ENCODE results near the gene TNFRSF4. TPM values are rescaled to one million over a fixed set of nuclear protein-coding genes. Genes with fewer than 3 reads are reported as not detected.

TNFRSF4 gene
- polyA plus RNA-seq, 5 donors = 2.0 to 5.8 (median 4.1) TPM

DNA sequence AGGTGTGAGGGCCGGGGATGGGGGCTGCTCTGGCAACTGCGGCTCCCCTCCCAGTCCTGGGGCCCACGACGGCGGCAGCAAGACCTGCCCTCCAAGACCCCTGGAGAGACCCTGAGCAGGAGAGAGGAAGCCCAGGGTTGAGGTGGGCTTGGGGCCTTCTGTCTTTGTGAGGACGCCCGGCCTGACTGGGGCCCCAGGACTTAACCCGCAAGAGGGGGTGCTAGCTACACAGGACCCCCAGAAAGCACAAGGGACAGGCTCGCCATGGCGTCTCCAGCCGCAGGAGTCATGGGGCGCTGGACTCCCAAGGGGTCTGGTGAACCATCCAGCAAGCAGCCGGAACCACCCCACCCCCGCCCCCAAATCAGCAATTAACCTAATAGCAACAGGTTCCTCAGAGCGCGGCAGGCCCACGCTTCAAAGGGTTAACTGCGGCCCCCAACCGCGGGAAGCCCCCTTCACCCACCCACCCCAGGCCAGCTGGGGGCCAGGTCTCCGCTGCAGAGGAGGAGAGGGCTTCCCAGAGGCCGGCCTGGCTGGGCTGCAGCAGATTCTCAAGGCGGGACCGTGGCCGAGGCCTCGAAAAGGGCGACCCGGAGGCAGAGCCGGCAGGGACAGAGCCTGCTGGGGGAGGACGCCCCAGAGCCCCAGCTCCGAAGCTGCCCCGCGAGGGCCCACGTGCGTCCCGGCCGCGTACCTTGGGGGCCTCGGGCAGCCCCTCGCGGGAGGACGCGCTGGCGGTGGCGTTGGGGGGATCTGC lies 32.0 kb upstream of the TNFRSF4 start:
- no peak for DNase-seq

DNA sequence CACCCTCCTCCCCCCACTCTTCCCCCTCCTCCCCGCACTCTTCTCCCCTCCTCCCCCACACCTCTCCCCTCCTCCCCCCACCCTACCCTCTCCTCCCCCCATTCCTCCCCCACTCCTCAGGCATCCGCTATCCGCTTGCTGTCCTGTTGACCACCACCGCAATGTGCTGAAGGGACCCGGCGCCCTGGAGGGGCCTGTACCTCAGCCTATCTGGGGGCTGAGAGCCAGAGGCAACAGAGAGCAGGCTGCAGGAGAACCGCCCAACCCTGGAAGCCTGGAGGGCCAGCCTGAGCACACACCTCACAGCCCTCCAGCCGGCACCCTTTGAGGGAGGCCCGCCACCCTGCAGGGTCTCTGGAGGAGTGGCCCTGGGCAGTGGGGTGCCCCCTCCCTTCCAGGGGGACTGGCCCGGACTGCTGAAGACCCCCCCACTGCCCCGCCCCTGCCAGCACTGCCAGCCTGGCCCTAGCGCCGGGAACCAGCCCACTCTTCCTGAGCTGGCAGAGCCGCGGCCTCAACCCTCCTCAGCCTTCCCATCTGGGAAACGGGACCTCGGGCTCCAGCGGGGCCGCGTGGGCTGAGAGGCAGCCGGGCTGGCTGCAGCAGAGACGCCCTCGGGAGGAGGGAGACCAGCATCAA lies 31.3 kb upstream of the TNFRSF4 start:
- DNase-seq = no peak

DNA sequence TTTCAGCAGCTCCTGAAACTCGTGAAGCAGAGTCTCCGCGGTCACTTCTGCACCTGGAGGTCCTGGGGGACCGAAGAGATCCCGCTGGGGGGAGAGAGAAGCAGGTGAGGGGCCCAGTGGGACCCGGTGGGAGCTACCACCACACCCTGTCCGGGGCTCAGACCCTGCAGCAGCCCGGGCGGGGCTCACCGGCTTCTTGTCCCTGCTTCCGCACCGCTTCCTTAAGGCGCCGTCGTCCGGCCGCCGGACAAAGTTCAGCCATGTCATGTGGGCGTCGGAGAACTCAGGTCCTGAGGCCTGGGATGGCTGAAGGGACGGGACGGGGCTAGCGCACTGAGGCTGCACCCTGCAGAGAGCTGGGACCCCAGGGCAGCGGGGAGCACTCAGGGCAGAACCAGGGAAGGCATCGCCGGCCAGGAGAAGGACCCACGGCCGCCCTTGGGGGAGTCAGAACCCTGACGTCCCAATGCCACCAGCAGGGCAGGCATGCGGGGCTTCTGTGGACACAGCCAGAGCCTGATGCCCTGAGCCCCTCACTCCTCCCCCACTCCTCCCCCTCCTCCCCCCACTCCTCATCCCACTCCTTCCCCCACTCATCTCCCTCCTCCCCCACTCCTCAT lies 30.3 kb upstream of the TNFRSF4 start:
- no peak for DNase-seq

DNA sequence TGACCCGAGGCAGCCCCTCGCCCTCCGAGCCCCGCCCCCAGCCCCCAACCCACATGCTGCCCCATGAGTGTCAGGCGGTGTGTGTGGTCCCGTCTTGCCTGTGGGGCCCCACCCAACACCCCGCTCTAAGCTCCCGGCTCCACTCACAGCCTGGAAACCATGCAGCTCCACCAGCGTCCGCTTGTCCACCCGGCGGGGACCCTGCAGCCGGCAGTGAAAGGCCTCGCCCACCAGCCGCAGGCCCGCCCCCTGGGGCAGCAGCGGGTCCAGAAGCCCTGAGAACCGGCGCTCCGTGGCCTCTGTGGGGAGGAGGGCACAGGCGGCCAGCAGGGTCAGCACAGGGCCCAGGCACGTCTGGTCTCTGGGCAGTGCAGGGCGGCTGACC lies 29.8 kb upstream of the TNFRSF4 start:
- no peak for DNase-seq

DNA sequence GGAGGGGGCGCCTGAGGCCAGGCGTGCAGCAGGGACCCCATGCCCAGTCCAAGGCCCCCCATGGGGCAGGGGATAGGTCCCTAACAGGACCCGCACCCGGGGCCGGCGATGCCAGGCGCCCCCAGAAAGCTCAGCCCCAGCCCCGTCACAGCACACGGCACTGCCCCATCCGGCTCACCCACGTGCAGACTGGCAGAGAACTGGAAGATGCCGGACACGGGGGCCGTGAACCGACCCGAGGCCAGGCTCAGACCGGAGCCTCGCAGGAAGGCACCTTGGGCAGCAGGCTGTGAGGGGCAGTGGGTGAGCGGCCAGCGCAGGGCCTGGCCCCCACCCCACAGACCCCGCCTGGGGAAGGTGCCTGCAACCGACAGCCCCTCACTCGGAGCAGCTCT lies 29.3 kb upstream of the TNFRSF4 start:
- DNase-seq = no peak

DNA sequence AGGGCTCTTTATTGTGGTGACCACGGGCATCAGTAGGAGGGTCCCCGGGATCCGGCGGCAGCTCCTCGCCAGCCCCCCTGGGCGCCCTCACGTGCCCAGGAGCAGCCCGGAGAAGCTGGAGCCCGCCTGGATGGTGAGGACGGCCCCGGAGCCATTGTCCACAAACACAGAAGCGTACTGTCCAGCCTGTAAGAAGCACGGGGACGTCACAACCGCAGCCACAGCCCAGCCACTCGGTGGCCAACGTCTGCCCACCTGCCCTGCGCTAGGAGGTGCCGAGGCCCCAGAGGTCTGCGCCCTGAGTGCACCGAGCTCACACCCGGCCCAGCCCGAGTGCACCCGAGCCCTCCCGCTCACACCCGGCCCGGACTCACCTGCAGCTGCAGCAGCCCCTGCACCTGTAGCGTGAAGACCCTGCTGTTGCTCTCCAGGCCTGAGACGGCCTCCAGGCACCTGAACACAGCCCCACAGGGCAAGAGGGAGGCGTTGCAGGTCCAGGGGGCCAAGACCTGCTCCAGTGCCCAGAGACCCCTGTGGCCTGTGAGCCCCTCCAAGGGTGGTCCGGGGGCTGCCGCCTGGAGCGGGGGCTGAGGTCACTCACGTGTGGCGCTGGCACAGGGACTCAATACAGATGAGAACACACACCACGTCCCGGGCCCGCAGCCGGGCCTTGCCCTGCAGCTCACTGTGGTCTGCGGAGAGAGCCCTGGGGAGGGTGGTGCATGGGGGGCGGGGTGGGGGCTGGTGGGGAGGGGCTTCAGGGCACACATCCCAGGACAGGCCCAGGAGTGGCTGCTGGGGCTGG lies 28.7 kb upstream of the TNFRSF4 start:
- no peak for DNase-seq

DNA sequence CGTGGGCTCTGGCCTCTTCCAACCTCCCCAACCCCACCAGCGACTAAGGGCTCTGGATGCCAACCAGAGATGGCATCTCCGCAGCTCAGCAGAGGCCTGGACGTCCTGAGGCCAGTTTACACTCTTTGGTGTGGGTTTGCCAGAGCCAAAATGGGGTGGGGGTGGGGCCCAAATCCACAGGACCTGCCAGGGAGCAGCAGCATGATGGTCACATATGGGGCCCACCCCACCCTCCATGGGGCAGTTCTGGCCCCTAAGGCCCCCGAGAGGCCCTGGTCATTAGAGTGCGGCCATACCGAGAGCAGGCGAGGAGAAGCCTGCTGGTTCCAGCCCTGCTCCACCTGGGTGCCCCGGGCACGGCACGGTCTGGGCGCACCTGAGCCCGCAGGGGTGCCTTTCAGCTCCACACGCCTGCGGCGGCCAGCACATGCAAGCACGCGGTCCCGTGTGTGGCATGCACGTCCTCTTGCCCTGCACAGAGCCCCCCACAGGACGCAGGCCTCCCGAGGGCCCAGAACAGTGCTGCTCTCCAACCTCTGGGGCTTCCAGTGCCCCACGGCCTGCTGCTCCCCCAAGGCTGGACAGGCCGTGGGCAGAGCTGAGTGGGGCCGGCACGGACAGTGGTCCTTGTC lies 27.8 kb upstream of the TNFRSF4 start:
- DNase-seq = no peak

DNA sequence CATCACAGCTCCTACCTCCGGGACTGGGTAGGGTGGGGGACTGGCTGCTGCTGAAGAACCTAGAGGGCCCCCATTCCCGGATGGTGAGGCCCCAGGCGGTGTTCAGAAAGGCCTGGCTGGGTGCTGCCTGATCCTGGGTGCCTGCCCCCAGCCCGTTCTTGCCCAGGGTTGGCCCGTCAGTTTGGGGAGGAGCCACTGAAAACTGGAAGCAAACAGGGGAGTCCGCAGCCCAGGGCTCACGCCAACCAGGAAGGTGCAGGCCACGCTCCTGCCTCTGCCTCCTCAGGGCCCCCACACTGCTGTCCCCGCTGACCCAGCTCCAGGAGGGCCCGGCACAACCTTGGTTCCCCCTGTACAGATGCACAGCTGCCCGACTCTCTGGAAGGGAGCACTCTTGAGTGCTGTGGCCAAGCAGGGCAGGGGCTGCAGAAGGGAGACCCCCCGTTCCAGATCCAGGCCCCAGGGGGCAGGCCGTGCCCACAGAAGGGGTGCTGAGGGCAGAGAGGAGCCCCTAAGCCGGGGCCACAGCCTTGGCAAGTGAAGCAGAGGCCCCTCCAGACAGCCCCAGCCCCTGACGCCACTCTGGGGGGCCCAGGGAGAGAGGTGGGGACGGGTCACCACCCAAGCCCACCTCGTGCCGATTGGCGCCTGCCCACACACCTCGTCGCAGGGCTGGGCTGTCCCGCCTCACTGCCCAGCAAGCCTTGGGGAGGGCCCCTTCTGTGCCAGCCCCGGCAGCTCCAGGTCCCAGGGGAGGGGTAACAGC lies 27.1 kb upstream of the TNFRSF4 start:
- no peak for DNase-seq

DNA sequence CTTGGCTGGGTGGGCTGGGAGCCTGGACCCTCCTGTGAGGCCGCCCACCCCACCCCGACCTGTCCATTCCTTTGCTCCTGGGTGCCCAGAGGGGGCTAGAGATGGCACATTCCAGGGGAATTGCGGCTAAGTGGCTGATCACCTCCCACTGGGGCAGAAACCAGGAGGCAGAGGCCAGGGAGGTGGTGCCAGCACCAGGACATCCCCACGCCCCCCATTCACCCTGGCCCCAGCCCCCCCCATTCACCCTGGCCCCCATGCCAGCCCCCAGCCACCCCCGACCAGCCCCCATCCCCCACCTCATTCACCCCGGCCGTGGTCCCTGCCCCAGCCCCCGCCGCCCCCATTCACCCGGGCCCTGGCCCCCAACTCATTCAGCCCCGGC lies 26.4 kb upstream of the TNFRSF4 start:
- DNase-seq = no peak

DNA sequence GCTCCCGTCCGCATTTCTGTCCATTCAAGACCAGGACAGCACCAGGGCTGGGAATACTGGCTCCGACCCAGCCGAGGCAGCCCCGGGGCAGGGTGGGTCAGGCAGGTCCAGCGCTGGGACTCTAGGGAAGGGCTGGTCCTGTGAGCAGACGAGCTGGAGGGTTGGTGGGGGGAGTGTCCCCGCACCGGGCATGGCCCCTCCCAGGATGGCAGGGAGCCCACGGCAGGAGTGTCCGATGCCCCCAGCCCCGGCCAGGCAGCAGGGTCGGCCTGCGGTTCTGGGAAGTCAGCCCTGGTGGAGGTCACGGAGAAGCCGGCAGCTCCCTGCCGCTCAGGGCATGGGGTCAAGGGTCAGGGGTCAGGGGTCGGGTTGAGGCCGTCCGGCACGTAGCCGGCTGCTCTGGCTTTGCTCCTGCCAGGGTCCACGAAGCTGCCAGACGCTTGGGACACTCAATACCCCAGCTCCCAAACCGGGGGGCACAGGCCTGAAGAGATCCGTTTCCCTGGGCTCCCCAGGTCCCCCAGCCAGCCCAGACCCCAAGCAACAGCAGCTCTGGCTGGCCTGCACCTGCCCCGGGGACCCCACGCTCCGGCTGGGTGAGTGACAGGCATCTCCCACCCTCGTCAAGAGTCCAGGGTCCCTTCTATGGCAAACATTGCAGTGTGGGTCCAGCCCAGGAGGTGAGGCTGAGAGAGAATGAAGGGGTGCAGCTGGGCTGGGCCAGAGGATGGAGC lies 25.8 kb upstream of the TNFRSF4 start:
- DNase-seq = no peak

DNA sequence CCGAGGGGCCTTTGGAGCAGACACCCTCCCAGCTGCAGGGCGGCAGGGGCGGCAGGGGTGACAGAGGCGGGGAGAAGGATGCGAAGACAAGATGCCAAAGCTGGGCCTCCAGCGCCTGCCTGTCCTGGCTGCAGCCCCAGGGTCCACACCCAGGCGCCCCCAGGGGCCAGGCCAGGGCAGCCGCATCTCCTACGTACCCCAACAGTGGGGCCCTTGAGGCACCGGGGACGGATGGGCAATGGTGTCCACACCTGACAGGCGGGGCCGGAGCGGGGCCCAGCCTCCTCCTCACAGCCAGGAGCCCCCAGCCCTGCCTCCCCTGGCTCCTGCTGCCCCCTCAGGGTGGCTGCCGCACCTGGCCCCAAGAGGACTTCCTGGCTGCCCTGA lies 25.3 kb upstream of the TNFRSF4 start:
- no peak for DNase-seq

DNA sequence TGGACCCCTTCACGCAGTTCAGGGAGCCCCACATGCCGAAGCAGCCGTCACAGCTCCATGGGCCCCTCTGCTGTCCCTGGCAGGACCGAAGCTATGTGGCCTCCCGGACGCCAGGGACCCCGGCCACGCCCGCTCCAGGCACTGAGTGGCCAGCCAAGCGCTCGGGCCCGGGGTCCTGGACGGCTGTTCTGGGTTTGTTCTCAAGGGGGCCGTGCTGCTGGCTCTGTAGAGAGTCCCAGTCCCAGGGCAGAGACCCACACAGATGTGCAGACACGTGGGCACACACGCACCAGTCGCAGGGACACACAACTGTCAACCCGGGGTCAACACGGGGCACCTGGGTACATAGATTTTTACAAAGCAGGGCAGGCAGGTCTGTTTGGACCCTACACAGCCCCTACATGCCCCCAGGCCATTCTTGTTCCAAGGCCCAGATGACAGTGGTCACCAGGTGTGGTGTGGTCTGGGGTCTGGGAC lies 24.8 kb upstream of the TNFRSF4 start:
- DNase-seq = no peak

DNA sequence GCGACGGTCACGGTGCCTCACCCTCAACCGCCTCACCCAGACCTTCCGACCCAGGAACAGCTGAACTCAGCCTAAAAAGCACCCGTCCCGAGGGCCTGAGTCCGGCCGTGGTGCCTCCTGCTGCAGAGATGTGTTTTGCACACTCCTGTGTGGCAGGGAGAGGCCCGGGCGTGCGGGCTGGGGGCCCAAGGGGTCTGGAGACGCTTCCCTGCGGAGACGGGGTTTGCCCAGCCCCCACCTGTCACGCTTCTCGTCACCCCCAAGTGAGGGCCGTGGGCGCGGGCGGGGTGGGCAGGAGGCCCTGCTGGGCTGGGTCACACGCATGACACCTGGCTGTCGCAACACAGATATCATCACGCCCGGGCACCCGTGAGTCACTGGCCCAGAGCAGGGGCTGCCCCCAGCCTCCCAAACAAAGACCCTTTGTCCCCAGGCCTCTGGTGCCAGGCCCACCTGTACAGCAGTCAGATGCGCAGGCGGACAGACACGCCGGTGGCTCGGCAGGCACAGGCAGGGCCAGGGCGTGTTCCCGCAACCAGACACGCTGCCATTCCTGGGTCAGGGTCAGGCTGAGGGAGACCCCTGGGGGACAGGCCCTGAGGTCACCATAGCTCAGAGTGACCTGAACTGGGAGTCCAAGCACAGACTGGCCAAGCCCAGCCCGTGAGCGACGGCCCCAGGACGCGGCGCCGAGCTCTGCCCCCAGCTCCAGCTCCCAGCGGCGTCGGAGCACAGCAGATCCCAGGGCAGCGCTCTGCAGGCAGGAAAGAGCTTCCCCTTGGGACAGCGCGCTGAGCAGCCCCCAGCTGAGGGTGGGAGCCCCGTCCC lies 24.1 kb upstream of the TNFRSF4 start:
- no peak for DNase-seq

DNA sequence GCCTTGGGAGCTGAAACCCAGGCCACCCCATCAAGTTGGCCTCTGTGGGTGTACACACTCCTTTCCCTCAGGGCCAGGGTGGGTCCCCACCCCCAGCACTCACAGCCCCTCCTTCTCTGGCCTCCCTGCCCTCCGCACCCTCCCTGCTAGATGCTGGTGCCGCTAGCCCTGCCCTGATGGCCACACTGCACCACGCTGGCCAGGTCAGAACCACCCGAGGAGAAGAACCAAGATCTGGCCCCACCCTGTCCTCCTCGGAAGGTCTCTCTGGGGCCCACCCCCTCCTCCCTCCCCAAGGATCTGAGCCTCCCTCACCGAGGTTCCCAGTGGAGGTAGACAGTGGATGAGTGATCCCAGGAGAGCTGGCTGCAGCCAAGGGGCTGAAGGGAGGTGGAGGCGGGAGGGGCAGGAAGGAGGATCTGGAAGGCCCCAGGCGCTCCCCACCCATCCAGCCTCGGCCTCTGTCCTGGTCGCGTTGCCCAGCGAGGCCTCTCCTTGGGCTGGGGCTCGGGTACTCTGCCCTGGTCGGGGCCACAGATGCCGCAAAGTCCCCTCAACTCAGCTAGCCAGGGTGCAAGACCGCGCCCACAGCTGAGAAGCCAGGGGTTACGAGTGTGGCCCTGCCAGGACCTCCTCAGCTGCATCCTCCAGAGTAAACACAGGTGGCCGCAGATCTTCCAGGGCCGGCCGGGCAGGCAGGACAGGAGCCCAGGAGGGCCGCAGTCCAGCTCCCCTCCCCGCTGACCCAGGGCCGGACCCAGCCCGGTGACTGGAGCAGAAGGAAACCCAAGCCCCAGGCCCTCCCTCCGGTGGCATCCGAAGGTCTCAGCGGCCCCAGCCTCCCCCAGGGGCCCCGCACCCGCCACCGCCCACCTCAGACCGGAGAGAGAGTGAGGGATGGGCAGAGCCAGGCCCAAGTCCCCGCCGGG lies 23.3 kb upstream of the TNFRSF4 start:
- DNase-seq = no peak

DNA sequence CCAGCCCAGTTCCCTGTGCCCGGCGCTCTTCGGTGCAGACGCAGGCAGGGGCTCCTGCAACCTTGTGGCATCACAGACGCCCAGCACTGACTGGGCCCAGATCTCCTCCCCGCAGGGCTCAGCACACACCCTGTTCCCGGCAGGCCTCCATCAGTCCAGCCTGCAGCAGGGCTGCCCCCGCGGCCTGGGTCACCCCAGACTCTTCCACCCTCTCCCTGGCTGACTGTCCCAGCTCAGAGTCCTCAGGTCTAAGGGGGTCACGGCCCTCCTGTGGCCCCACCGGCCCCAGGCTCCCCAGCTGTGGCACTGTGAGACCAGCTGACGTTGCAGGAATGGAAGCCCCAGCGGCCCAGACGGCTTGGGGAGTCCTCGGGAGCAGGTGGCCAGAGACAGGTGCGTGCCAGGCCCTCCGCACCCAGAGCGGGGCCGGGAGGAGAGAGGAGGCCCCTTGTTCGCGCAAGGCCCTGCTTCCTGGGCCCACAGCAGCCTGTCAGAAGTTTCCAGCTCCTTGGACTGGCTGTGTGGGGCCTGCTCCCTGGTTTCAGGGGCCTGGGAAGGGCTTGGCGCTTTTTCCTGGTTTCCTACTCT lies 22.3 kb upstream of the TNFRSF4 start:
- DNase-seq = no peak

DNA sequence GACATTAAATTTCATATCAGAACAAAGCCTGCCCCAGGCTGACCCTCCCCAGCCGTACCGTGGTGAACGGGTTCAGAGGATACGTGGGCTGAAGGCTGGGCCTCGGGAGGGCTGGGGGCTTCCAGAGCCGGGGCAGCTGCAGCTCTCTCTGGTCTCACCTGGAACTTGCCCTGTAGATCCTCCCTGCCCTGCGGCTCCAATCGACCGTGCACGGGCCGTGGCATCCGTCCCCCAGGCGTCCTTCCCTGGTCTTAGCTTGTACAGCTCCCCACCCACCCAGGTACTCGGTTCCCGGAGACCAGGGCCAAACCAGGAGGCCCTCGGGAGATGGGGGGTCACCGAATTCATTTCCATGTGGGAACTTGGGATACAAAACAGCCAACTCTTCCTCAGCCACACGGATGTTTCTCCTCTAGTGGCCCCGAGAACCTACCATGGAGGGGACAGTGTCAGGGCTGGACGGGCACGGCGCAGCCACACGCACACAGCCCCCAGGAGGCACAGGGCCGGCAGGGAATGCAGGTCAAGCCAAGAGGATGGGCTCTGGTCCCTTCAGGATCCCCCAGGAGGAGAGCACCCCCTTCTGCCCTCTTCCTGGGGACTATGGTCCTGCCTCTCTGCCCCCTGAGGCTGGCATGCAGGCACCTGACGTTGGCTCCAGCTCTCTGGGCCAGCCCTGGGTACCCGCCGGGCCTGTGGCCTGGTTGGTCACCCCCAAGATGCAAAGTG lies 21.2 kb upstream of the TNFRSF4 start:
- no peak for DNase-seq

DNA sequence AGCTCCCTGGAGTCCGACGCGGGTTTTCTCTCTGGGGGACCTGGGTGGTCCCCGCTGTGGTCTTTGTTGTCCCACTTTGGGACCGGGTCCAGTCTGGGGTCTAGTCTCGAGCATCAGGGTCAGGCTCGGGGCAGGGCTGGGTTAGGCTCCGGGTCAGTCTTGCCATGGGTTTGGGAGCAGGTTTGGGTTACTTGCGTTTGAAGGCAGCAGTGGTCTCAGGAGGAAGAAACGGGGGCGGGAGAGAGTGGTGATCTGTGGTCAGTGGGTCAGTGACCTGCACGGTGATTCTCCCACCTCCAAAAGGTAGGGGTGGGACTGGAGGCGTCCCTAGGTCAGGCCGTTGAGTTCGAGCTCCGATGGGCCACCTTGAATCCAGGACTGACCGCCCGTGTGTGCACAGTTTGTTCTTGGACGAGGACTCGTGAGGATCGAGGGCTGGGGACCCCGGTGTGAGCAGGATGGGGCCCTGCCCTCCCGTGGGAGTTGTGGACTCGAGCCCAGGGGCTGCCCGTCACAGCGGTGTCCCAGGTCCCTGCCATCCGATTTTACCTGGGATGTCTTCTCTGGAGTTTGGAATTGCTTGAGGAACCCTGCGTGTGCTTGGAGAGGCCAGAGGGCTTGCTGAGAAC lies 20.3 kb upstream of the TNFRSF4 start:
- DNase-seq = no peak
